CMK (cell line): Measurements from ENCODE around the gene HES5.
"Not testable (repeated sequence)": the region's sequence is repeated elsewhere in the genome, so short reads cannot be mapped to it uniquely, and the experiment has no call there.

Experiments used
- DNase-seq: peaks from one replicate; pipeline ENCODE4 v3.0.0-alpha.2; 2010; ENCODE audit warnings: low read depth

HES5 gene

DNA sequence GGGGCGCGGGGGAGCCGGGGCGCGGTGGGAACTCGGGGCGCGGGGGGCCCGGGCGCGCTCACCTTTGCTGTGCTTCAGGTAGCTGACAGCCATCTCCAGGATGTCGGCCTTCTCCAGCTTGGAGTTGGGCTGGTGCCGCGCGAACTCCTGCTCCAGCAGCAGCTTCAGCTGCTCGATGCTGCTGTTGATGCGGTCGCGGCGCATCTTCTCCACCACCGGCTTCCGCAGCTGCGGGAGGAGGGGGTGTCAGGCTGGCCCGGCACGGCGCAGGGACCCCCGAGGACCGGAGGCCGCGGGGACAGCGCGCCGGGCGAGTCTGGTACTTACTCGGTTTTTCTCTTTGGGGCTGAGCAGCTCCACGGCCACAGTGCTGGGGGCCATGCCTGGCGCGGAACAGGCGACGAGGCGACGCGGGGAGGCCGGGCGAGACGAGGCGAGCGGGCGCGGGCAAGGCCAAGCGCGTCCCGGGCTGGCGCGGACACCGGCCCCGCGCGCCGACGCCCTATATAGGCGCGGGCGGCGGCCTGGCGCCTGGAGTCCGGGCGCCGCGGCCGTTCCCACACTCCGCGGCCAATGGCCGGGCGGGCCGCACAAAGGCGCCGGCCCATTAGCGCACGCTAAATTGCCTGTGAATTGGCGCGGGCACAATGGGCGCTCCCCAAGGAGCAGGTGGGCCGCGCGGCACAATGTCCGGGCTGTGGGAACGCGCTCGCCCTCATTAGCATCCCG, at the start of gene HES5:
Gene HES5, minus strand, starts transcription at position 480 of the 729 bp plus-strand sequence. Its CDS starts 99 bp downstream, at position 381.
- DNase-seq: no peak

GRCh38 chr1:2578758-2579118, 48.7 kb upstream of the HES5 start:
- DNase-seq: no peak

- not testable (repeated sequence) for DNase-seq
Measured at GRCh38 chr1:2577565-2578075, 47.6 kb upstream of the HES5 start.

DNA sequence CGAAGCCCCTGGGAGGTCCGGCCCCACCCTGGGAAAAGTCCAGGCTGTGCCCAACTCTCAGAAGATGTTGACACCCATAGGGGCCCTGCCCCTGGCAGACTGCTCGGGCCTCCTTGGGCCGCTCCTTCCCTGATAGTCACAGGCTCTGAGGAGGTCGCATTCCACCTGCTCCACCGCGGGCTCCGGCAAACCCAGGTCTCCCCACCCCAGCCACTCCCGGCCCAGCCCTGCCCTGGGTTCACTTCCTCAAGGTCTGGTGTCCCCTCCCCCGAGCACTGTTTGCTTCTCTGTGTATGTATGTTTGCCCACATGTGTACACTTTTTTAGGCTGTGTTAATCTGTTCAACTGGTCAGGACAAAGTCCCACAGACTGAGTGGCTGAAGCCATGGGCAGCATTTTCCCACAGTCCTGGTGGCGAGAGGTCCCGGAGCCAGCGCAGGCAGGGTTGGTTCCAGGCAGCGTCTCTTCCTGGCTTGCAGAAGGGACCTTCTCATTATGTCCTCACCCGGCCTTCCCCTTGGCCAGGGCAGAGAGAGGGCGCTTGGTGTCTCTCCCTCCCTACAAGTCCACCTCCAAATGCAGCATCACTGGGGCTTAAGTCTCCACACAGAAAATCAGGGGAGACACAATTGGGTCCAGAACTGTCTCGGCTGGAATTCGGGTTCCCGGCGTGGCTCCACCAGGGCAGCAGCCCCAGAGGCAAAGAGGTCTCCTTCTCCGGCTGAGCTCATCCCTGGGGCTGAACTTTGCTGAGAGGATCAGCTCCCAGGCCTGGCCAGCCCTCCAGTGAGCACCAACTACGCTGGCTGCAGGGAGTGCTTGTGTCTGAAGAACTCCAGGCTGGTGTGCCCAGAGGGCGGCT, 46.0 kb upstream of the HES5 start:
- DNase-seq: no peak

GRCh38 chr1:2574350-2574749, 44.3 kb upstream of the HES5 start:
- no peak for DNase-seq

DNA sequence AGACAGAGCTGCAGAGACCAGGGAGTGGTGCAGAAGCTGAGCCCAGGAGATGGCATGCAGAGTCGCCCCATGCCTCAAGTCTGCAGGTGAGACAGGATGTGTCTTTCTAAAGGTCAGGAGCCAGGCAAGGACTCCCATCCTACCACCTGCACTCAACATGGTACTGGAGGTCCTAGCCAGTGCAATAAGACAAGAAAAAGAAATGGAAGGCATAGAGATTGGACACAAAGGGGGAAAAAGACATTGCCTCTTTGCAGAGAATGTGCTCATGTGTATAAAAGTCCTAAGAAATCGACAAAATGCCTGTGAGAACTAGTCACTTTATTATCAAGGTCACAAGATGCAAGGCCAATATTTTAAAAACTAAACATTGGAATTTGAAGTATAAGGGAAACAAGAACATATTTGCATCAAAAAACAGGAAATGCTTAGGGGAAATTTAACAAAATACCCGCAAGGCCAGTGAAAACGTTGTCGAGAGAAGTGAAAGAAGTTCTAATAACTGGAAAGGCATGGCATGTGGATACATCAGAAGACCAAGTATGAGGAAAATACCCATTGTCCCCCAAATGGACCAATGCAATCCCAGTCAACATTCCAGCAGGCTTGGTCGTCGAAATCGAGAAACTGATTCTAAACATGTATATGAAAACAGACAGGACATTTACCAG, 43.3 kb upstream of the HES5 start:
- DNase-seq: no peak

DNA sequence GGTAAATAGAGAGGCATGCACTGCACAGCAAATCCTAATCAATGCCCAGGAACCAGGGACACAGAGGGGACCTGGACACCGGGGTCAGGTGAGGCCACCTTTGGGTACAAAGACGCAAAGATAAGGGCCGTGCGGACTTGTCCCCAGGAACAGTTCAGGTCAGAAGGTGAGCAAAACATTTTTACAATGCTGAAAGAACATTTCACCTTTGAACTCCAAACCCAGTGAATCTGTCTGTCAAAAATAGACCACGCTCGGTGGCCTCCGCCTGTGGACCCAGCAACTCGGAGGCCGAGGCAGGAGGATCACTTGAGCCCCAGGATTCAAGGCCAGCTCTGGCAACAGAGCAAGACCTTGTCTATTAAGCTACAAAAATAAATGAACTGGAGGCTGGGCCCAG, 41.3 kb upstream of the HES5 start:
- no peak for DNase-seq

DNA sequence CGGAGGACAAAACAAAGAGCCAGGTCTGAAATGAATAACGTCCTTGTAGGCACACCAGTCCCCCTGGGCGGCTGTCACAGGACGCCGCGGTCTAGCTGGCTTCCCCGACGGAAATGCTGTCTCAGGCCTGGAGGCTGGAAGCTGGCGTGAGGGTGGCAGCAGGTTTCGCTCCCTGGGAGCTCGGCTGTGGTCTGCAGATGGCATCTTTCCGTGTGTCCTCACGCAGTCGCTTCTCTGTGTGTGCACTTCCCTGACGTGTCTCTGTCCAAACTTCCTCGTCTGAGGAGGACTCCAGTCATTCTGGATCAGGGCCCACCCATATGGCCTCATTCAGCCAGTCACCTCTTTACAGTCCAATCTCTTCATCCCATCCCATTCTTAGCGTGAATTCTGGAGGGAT, 40.3 kb upstream of the HES5 start:
- DNase-seq: no peak

- DNase-seq: not testable (repeated sequence)
Measured at GRCh38 chr1:2569703-2570102, 39.6 kb upstream of the HES5 start.

DNA sequence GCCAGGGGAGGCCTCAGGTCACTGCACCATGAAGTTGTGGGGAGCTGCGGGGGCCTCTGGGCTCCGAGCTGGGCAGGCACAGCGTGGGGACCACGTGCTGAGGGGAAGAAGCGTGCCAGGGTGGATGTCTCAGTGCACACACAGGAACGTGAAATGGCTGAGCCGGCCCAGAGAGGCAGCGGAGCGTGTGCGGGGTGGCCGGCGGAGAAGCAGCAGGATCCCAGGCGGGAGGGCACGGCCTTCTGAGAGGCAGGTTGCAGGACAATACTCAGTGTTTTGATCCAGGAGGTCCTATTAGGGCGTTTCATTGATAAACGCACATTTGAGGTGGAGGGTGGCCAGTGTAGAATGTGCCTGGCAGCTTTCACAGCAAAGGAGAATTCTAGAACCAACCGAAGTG, 39.0 kb upstream of the HES5 start:
- DNase-seq: no peak

DNA sequence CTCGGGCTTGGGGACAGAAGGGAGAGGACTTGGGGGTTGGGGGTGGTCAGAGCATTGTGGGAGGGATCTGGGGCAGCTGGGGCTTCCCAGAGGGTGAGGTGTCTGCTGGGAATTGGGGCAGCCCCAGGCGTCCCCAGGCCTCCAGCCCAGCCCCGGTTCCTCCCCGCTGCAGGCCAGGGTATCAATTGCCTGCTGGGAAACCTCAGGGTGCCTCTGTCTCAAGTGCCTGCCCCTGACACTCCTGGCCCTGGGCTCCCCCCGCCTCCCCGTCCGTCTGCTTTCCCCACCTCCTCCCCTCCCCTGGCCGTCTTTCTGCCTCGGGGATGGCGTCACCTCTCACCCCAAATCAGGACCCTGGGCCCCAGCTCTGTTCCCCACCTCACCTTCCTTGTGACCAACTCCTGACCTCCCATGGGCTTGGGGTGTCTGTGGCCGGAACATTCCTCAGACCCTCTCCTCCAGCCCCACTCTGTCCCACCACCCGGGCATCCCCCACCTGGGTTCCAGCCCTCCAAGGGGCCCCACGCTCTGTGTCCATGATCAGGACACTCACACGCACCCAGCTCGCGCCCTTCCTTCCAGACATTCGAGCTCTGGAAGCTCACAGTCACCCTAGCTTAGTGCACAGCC, 38.2 kb upstream of the HES5 start:
- not testable (repeated sequence) for DNase-seq

DNA sequence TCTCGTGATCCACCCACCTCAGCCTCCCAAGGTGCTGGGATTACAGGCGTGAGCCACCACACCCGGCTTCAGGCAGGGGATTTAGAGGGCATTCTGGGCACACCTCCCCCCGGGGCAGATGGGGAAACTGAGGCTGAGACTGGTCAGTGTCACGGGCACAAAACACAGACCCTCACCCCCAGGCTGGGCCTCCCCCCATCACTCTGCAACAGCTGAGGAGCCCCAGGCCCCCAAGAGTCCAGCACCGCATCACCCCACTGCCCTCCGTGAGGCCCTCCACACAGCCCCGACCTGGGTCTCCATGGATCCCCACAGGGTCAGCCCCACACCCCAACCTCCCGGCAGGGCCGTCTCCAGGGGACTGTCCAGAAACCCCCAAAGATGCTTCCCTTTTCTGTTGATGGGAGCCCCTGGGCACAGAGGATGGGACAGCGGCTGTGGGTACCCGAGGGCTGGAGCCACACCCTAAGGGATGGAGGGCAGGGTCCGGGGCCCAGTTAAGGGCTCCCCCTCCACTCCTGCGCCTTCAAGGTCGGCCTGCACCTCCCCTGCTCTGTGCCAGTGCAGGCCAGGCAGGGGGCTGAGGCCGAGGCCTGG, 37.1 kb upstream of the HES5 start:
- no peak for DNase-seq

DNA sequence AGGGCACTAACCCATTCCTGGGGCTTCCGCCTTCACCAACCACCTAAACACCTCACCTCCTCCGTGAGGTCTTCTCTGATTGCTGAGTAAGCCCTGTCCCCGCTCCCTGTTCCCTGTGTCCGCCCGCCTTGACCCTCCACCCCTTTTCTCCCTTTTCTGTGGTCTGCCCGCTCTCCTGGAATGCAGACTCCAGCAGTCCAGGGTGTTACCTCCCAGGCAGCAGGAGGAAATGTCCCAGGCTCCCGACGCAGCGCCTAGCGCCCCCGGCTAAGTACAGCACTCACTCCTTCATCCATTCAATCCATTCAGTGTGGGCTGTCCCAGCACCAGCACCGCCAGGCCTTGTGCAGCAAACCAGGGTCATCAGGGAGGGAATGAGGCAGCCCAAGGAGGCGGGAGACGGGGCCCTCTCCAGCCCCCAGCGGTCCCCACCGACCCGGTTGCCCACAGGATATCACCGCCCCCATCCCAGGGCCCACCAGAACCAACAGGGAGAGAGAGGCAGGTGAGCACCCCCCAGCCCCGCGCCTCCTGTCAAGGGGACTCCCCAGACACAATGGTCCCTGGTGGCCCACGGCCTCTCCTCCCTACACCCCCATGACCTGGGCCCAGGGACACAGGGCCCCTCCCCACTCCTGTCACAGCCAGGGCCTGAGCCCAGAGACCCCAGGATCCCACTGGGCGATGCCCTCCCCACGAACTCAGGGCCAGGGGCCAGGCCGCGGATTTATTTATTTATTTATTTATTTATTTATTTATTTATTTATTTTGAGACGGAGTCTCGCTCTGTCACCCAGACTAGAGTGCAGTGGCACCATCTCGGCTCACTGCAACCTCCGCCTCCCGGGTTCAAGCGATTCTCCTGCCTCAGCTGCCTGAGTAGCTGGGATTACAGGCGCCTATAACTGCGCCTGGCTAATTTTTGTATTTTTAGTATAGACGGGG, 36.3 kb upstream of the HES5 start:
- no peak for DNase-seq

DNA sequence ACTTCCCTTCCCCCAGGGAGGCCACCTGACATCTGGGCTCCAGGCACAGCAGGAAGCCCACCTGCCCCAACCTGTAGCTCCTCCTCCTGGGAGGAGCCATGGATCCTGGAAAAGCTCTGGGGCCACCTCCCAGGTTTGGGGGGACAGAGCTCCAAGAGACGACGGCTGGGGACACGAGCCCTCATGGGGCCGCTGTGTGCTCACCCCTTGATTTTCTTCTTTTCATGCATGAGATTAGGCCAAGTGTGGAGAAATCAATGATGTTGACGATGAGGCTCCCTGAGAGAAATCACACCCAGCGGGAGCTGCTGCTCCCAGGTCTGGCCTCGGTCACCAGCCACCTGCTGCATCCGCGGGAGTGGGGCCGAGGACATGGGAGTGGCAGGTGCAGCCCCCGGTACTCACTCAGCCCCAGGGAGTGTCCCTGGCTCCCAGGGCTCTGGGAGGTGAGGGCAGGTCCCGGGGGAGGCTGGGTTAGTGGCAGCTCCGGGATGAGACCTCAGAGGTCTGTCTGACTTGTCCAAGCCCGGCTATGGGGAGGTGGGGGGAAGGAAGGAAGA, 34.8 kb upstream of the HES5 start:
- no peak for DNase-seq

GRCh38 chr1:2564006-2564814, 34.1 kb upstream of the HES5 start:
- no peak for DNase-seq

DNA sequence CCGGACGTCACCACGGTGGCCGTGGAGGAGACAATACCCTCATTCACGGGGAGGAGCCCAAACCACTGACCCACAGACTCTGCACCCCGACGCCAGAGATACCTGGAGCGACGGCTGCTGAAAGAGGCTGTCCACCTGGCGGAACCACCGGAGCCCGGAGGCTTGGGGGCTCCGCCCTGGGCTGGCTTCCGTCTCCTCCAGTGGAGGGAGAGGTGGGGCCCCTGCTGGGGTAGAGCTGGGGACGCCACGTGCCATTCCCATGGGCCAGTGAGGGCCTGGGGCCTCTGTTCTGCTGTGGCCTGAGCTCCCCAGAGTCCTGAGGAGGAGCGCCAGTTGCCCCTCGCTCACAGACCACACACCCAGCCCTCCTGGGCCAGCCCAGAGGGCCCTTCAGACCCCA, 33.1 kb upstream of the HES5 start:
- DNase-seq: no peak

DNA sequence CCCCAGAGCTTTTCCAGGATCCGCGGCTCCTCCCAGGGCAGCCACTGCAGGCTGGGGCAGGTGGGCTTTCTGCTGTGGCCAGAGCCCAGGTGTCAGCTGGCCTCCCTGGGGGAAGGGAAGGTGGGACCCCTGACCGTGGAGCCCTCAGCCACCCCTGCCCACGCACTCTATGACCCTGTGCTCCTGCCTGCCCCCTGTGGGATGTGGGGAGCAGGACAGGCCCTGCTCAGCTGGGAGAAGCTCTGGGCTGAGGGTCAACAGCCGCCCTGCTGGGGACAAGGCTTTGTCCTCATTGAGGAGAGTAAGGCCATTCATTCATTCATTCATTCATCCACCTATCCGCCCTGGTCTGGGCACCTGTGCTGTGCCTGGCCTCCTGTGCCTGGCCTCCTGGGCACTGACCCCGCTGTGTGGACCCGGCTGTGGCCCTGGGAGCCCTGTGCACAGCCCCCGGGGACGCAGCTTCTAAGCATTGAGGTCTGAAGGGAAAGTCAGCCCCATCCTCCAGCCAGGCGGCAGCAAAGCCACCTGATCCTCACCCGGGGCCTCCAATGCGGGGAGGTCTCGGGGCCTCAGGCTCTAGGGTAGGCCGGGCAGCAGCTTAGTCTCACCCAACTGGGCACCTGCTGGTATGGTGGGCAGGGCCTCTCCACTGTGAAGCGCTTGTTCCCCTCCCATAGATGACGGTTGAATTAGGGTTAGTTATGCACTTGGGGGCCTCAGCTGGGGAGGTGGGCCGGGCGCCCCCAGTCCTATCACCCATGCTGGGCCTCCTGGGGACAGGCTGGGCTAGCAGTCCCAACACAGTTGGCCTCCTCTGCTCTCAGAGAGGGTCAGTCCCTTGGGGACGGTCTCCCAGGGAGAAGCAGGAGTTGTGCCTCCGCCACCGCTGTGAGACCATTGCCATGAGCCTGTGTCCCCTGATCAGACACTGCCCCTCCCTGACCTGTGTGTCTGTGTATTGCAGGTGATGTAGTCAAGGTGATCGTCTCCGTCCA, 32.1 kb upstream of the HES5 start:
- no peak for DNase-seq

GRCh38 chr1:2561446-2561845, 31.4 kb upstream of the HES5 start:
- DNase-seq: no peak
